Calu3 (cell line): ENCODE data around the gene ABCC11. TPM values are rescaled to one million over a fixed set of nuclear protein-coding genes. Genes with fewer than 3 reads are reported as not detected.

ENCODE experiments used
- BruUV-seq: library from RNA; stranded (reverse); fragments of 400-500 nt; replicated peaks from 2 replicates; lab custom pipeline; 2021; lab: Mats Ljungman, UMichigan
- CTCF ChIA-PET: fragments of 300-600 bp; sonication (Branson Sonifier 250); formaldehyde crosslinking; loops from one replicate; lab custom pipeline; 2022; ENCODE audit warnings: antibody characterized with exemption; lab: Charles Lee
- DNase-seq: peaks from one replicate; pipeline ENCODE4 v3.0.0; 2022
- H3K27ac Mint-ChIP-seq: one replicate; pipeline ENCODE4 v1.8.0; 2022; ENCODE audit warnings: mixed read lengths; ENCODE audit not compliant: unreplicated experiment
- H3K27me3 Mint-ChIP-seq: one replicate; pipeline ENCODE4 v1.8.0; 2022; ENCODE audit warnings: mixed read lengths; ENCODE audit not compliant: unreplicated experiment
- H3K36me3 Mint-ChIP-seq: one replicate; pipeline ENCODE4 v1.8.0; 2022; ENCODE audit warnings: mild to moderate bottlenecking, moderate library complexity, mixed read lengths; ENCODE audit not compliant: insufficient read depth, unreplicated experiment
- H3K4me1 Mint-ChIP-seq: one replicate; pipeline ENCODE4 v1.8.0; 2022; ENCODE audit warnings: mild to moderate bottlenecking, low read depth, mixed read lengths; ENCODE audit not compliant: unreplicated experiment
- H3K4me3 Mint-ChIP-seq: one replicate; pipeline ENCODE4 v1.8.0; 2022; ENCODE audit warnings: mild to moderate bottlenecking, low read depth, moderate library complexity, mixed read lengths; ENCODE audit not compliant: unreplicated experiment
- H3K9me3 Mint-ChIP-seq: one replicate; pipeline ENCODE4 v1.8.0; 2022; ENCODE audit warnings: low read depth, mixed read lengths; ENCODE audit not compliant: unreplicated experiment
- intact Hi-C: fragments of 100-400 bp; cut with micrococcal nuclease; formaldehyde crosslinking; loops from one replicate; pipeline ENCODE4 v1.10.0; 2022; ENCODE audit not compliant: unreplicated experiment
- total RNA-seq: library from RNA; stranded (reverse); gene quantifications from 2 replicates; pipeline ENCODE4 v1.2.3, GENCODE V29; 2022
- TF ChIP-seq, protein P1 (sequence below): fragments of 200-600 bp; IDR thresholded peaks from one replicate; pipeline ENCODE4 v1.8.0; 2022; ENCODE audit warnings: antibody characterized with exemption; ENCODE audit not compliant: unreplicated experiment

ABCC11 gene
- total RNA-seq, 1 experiment from 2014 or later, result 0.26 TPM

DNA sequence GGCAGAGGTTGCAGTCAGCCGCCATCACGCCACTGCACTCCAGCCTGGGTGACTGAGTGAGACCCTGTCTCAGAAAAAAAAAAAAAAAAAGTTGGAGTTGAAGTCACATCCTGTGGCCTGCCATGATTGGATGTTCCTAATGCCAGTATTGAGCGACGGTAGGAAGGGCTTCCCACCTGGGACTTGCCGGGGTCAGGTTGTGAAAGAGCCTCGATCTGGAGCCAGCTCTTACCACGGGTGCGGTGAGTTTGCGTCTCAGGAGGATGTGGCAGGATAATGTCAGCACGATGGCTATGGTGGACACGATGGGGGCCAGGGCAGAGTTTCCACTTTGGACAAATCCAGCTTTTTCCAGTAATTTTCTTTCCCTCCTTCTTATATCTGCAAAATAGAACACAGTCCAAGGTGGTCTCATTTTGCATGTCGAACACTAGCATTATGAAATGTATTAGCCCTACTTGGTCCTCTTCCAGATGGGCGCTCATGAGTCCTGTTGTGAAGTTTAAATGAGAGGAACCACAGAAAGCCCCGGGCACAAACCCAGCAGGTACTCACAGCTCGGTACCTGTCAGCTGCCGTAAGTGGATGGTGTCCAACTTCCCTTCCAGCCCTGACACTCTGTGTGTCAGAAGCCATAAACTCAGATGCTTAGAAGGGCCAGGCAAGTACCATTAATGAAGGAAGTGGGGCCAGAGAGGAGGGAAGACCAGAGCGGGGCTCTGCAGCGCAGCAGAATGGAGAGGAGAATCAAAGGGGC lies 113.7 kb downstream of the ABCC11 start:
- peaks cover 17% of the 10 kb centered on the region for H3K27me3 Mint-ChIP-seq
- intact Hi-C loops, result no loop called here
- no peaks in the 10 kb centered on the region for H3K9me3 Mint-ChIP-seq
- no peak for DNase-seq
- no TSS peak for BruUV-seq
- no peak overlapping the region for H3K4me3 Mint-ChIP-seq
- no peaks in the 10 kb centered on the region for H3K36me3 Mint-ChIP-seq
- TF ChIP-seq, protein P1, sequence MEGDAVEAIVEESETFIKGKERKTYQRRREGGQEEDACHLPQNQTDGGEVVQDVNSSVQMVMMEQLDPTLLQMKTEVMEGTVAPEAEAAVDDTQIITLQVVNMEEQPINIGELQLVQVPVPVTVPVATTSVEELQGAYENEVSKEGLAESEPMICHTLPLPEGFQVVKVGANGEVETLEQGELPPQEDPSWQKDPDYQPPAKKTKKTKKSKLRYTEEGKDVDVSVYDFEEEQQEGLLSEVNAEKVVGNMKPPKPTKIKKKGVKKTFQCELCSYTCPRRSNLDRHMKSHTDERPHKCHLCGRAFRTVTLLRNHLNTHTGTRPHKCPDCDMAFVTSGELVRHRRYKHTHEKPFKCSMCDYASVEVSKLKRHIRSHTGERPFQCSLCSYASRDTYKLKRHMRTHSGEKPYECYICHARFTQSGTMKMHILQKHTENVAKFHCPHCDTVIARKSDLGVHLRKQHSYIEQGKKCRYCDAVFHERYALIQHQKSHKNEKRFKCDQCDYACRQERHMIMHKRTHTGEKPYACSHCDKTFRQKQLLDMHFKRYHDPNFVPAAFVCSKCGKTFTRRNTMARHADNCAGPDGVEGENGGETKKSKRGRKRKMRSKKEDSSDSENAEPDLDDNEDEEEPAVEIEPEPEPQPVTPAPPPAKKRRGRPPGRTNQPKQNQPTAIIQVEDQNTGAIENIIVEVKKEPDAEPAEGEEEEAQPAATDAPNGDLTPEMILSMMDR, result no peak
- H3K4me1 Mint-ChIP-seq, result peaks cover 39% of the 10 kb centered on the region
- CTCF ChIA-PET, result no interaction called here
- no peak overlapping the region for H3K27ac Mint-ChIP-seq

DNA sequence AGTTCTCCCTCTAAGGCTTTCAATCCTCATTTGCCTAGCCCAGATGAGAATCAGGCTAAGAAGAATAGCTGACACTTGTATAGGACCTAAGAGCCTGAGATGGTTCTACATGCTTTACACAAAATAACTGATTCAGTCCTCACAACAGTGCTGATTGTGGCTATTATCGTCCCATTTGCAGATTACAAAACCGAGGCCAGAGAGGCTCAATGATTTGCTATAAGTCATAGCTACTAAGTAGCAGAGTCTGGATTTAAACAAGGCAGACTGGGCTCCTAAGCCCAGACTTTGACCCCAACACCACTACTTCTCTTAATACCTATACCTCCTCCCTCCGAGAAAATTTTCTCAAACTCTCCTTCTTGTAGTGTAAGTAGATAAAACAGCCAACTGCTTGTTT lies 114.6 kb downstream of the ABCC11 start:
- Mint-ChIP-seq H3K36me3 (no peaks in the 10 kb centered on the region), H3K4me1 (peaks cover 39% of the 10 kb centered on the region), H3K27me3 (peaks cover 17% of the 10 kb centered on the region), H3K27ac (no peak overlapping the region), H3K4me3 (no peak overlapping the region), H3K9me3 (no peaks in the 10 kb centered on the region)
- intact Hi-C loops, result no loop called here
- no TSS peak for BruUV-seq
- TF ChIP-seq, protein P1, result no peak
- no peak for DNase-seq
- CTCF ChIA-PET, result no interaction called here

DNA sequence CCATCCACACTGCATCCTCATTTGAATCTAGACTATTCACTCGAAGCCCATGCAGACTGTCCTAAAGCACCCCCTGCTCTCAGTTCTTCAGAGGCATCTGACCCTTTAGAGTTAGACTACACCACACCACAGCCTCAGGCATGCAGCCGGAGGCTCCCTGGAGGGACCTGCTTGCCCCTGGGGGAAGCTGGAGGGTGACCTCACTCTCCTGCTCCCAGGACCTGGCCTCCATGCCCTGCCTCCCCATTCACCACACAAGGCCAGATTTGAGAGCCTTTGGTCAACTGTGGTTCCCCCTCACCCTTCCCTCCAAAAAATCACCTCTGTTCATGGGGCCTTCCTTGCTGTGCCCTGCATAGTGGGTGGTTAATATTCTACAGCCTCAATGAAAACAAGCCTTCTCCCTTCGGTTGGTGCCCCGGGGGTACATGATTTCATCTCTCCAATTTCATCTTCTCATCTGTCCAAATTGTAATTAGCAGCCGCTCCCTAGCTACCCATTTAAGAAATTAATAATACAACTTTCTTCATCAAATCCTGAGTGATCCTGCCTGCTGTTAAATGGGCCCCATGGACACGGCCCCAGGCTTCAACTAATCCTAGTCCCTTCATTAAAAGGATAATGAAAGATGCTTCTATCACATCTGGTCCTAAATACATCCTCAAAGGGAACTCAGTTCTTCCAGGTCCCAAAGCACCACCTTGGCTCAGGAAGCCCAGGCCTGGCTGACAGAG lies 116.0 kb downstream of the ABCC11 start:
- no peak for DNase-seq
- Mint-ChIP-seq H3K9me3 (no peaks in the 10 kb centered on the region), H3K4me1 (peaks cover 39% of the 10 kb centered on the region), H3K4me3 (no peak overlapping the region), H3K27me3 (peaks cover 18% of the 10 kb centered on the region), H3K36me3 (no peaks in the 10 kb centered on the region), H3K27ac (no peak overlapping the region)
- intact Hi-C loops, result no loop called here
- CTCF ChIA-PET, result interaction anchor here (0.6 kb wide), 1 partner anchor 1330 kb away, joined by 3 read pairs; no protein-coding TSS in a partner anchor
- TF ChIP-seq, protein P1, result no peak
- BruUV-seq, result no TSS peak

DNA sequence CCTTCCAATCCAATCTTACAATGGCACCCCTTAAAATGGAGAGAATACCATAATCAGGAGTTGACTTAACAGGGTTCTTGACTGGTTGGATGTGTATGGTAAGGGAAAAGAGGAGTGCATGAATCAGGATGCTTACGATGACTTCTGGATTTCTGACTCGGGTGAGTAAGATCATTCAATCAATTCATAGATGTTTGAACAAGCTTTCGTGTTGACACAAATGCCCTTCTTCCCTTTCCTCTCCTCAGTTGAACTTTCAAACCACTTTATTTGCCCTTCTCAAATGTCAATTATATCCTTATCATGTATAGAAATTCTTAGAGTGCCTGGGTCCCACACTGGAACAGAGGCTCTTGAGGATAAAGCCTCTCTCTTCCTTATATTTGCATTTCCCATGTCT lies 117.4 kb downstream of the ABCC11 start:
- H3K27ac Mint-ChIP-seq, result no peak overlapping the region
- peaks cover 39% of the 10 kb centered on the region for H3K4me1 Mint-ChIP-seq
- no peaks in the 10 kb centered on the region for H3K36me3 Mint-ChIP-seq
- no peak overlapping the region for H3K4me3 Mint-ChIP-seq
- intact Hi-C loops, result no loop called here
- H3K27me3 Mint-ChIP-seq, result peaks cover 30% of the 10 kb centered on the region
- no peak for DNase-seq
- no peaks in the 10 kb centered on the region for H3K9me3 Mint-ChIP-seq
- TF ChIP-seq, protein P1, result no peak
- CTCF ChIA-PET, result no interaction called here
- no TSS peak for BruUV-seq
